HG03103 (cell line): ENCODE data around the gene BMI1.
A peak's percentile ranks its signal among the peaks of the same experiment; 100 is the strongest.

ENCODE experiments used
- ATAC-seq: cut with Tn5 transposase; IDR thresholded peaks from one replicate; pipeline ENCODE4 v1.9.1; 2021; ENCODE audit warnings: low read depth; ENCODE audit not compliant: unreplicated experiment

The BMI1 gene

DNA sequence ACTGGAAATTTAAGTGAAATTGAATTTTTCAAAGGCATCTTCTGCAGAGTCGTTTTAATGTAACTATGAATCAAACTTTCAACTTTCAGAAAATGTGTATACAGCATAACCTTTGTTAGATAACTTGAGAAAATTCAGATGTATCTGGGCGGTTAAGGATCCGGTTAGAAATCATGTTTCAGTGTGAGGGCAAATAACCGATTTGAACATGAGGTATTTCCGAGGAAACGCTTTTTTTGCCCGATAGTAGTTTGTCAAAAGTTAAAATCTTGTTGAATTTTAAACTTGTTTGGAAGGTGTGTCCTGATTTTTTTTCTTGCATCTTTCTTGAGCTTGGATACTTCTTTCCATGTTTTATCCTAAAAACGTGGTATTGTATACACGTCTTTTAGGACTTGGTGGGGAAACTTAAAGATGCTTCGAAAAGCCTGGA, 1.3 kb upstream of the BMI1 start:
- no peak for ATAC-seq

DNA sequence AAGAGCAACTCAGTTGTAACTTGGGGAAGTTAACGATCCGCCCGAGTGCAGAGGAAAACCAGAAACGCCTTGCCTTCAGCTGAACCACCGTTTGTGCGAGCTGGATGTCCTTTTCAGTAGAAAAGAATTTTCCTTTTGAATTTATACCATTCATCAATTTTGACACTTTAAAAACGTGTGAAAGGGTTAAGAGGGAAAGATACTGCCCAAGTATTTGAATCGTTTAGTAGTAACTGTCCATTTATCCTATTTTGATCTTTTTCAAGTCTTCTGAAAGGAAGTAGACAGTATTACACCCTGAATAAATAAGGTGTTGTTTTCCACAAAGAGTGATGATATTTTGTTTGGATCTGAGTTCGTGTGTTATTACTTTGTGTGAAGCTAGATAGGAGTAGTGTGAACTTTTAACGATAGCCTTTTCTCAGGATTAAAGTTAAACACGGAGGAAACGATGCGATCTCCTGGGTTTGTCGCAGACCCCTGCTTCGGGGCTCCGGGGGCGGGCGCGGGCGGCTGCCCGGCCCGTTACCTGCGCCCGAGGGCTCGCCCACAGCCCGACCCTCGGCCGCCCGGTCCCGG, 830 bp upstream of the BMI1 start:
- ATAC-seq, result no peak

DNA sequence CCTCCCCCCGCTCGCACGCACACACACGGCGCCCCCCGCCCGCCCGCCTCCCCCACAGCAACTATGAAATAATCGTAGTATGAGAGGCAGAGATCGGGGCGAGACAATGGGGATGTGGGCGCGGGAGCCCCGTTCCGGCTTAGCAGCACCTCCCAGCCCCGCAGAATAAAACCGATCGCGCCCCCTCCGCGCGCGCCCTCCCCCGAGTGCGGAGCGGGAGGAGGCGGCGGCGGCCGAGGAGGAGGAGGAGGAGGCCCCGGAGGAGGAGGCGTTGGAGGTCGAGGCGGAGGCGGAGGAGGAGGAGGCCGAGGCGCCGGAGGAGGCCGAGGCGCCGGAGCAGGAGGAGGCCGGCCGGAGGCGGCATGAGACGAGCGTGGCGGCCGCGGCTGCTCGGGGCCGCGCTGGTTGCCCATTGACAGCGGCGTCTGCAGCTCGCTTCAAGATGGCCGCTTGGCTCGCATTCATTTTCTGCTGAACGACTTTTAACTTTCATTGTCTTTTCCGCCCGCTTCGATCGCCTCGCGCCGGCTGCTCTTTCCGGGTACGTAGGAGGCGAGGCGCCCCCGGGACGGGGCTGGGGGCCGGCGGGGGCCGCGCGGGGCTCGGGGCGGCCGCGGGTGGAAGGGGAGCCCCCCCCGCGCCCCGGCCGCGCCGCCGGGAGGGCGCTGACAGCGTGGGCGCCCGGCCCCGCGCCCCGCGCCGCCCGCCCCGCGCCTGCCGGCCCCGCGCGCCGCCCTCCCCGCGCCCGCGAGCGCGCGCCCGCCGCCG, 441 bp downstream of the BMI1 start:
- no peak for ATAC-seq

DNA sequence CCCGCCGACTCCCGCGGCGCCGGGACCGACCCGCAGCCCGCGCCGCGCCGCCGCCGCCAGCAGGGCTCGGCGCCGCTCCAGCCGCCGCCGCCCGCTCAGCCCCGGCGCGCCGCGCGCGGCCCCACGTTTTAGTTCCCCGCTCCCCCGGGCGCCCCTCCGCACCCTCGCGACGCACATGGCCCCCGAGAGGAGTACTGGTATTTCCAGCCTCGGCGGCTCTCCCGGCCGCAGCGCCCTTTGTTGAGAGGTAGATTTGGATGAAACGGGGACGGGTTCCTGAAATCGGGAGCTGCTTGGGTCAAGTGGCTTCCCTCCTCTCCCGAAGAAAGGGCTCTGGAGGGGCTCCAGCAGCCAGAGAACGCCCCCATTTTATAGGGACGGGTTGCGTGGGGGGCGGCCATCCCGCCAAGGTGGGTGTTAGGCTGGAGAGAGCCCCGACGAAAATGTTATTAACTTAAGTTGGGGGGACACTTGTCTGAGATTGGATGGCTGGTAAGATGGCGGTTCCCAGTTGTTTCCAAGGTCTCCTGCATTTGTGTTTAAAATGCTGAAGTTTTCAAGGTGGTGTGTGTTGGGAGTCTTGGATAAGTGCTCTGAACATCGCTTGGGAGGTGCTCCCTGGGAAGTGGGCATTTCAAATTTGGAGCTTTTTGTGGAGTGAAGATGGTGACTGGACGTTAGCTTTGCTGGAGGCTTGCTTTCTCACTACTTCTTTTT, 1.2 kb downstream of the BMI1 start:
- no peak for ATAC-seq

DNA sequence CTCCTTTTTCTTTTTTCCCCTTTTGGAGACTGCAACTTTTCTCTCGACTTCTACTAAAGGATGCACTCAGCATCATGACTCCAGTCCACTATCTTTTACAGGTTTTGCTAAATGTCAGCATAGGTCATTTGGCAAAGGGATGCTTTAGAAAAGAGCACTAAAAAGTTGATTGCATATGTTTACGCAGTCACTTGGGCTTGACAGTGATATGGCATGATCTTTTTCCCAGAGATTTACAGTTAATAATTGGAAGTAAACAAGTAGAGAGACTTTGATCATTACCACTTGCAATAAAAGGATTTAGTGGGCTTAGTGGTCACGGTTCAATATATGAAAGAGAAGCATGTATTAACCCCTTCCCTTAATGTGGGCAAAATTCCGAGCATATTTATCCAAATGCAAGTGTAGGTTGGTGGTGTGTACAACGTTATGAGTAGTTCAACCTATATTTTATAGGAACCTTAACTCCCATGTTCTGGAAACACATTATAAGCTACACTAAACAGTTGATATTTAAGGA, 1.8 kb downstream of the BMI1 start:
- ATAC-seq, result no peak

DNA sequence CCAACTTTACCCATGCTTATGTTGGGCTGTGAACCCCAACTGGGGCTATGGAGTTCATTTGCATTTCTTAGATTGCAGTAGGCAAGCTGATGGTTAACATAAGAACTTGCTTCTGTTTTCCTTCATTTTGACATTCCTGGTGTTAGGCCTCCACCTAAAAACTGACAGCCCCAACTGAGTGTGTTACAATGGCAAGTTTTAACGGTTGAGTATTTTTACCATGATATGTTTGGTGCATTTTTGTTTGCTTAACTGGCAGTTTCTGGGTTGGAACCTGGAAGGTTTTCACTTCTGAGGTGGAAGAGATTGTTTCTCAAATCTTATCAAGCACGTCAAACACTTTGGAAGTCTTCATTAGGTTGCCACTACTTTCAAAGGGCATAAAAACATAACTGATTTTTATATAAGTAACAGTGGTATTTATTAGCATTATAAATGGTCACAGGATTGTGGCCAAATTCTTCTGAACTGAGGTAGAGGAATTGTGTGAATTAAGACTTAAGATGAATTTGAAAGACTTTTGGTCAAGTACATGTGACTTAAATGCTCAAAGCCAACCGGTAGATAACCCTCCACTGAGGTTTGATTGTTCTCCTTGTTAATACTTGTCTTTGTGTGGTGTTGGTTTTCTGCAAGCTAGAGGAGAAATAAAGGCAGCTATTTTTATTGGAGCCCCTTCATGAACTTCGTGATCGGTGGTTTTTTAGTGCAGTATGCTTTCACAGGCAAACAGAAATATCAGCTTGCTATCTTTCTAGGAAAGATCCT, 2.8 kb downstream of the BMI1 start:
- ATAC-seq, result no peak

DNA sequence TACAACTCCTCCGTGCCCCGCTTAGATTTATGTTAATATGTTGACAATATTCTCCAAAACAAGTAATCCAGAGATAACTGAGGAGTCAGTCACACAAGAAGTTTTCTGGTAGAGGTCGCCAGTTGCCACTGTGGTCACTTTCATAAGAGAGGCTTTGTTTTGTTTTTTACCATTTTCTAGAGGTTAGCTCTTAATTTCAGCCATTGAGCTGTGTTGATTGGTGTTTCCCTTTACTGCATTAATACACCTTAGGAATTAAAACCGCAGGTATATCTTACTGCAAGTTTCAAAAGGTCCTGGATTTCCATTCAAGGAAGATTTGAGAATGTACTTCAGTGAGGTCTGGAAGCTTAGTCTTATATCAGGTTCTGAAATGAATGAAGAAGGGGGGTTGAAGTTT, 3.5 kb downstream of the BMI1 start:
- ATAC-seq, result no peak

DNA sequence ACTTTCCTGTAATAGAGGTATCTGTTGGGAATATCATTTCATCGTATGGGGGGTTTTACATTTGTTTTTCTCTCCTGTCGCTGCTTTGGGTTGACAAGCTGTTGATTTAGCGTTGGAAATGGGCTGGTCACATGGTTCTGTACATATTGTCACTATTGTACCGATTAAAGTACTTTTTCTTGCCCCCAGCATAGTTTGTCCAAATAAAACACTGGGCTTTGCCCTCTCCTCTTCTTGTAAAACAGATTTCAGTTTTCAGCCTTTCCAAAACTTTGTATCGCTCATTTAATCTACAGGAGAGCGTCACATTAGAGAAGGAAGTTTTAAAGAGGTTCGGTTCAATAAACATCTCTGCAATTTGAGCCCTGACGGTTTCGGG, 4.0 kb downstream of the BMI1 start:
- ATAC-seq, result no peak

DNA sequence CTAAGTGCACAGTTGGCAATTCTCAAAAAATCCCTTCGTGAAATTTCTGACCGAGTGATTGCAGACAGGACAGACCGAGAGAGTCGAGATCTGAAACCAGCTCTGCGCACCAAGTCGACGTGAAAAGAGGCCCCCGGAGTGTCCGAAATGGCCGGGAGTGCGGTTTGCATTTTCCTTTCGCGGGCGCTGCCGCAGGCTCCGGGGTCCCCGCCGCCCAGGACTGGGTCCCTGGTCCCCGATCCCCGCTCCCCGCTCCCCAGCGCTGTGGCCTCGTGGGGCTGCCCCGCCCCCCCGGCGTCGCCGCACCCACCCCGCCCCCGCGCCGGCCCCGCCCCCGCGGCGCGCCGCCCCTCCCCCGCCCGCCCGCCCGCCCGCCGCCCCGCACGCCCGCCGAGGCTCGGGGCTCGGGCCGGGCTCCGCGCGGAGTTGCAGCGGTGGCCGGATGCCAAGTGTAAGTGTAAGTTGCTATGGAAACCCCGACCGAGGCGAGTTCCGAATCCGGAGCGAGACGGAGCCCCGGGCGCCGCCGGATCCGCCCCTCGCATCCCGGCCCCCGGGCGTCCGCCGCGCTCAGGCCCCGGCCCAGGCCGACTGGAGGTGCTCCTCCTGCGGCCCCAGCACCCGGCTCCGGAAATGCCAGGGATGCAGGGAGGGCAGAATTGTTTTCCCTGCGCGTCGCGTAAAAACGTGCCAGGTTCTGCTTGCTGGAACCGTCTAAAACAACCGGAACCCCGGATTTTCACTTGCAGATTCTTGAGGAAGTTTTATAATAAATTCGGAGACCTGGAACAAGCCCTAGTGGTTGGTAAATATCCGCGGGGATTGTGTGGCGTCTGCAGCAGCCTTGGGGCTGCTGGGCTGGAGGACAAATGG, 4.6 kb downstream of the BMI1 start:
- ATAC-seq, result peak; percentile 44

DNA sequence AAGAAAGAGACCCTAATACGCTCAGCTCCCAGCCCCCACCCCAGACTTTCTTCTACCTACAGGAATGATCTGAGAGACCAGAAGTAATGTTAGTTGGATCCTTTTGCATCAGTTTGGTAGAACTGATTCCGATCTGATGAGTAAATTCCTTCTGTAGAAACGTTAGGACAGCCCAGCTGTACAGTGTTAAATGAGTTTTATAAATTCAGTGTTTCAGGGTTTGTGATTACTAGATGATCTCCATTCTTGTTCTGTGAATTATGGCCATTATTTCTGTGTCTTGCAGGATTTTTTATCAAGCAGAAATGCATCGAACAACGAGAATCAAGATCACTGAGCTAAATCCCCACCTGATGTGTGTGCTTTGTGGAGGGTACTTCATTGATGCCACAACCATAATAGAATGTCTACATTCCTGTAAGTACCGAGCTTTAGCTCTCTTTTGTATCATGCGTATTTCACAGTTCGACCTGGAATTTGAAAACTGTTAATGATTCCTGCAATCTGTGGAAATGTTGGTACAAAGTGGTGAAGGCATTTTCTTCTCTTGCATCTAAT, 5.3 kb downstream of the BMI1 start:
- ATAC-seq, result no peak

DNA sequence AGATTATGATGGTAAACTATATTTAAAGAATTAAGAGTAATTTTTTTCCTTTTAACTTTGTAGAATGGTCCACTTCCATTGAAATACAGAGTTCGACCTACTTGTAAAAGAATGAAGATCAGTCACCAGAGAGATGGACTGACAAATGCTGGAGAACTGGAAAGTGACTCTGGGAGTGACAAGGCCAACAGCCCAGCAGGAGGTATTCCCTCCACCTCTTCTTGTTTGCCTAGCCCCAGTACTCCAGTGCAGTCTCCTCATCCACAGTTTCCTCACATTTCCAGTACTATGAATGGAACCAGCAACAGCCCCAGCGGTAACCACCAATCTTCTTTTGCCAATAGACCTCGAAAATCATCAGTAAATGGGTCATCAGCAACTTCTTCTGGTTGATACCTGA, 8.3 kb downstream of the BMI1 start:
- ATAC-seq, result no peak

DNA sequence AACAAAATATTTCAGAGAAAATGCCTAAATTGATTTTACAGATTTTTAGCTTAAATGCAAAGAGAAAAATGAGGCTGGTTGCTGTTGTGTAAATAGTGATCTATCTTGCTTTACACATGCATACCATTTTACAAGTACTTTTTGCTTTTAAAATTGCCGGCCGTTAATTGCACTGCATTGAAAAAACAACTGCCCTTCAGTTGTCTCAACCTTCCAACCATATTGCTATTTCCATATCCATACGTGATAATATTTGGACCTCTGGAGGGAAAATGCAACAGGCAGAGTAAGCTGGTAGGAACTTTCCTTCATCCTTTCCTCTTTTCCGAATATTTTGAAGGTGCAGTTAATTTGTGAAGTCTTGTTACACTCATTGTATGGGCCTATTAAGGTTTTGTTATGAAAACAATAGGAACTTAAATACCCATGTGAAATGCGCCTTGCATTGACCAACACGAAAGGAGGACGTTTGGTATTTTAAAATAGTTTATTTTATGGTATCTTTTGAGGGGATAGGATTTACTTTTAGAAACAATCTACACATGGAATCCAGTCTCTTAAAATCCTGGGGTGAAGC, 11.3 kb downstream of the BMI1 start:
- ATAC-seq, result no peak

DNA sequence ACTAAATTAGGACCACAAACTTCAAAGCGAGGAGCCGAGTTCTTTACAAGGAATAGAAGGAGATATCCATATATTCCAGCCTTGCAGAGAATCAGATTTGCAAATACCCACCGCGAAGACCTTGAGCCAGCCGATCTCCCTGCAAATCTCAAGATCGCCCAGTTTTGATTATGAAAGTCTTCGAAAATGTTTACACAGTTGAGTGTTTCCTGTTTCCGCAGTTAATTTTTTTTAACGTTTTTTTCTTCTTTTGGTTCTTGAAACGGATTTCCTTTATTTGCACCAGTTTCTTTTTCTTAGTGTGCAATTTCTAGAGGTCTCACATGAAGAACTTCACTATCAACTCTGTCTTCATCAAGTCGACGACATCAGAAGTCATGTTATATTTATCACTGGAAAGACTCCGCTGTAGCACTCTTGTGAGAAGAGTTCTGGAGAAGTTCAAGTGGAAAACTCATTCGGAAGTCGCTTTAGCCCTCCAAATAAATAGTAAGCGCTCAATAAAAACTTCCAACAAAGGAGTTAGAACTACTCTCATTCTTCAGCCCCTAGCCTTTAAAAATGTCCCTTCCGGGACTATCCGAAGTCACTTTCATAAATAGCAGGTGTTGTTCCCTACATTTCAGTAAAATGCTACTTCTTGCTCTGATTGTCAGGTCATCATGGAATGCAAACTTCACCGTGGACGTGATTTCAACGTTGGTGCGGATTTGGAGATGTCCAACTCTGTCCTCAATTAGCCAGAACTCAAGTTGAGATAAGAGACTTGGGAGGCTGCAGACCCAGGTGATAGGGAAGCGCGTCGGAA, 12.5 kb downstream of the BMI1 start:
- no peak for ATAC-seq

DNA sequence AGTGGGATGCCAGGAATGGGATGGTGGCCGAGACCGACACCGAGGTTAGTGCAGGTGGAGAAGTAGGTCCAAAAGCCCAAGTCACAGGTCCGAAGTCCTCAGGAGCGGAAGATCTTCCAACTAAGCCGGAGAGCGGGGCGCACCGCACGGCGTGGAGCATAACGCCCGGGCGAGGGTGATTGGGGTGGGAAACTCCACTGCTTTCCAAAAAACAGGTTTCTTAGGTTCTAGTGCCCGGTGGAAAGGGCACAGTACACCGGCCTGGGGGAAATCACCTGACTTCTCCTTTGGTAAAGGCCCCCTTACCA, 13.0 kb downstream of the BMI1 start:
- no peak for ATAC-seq

DNA sequence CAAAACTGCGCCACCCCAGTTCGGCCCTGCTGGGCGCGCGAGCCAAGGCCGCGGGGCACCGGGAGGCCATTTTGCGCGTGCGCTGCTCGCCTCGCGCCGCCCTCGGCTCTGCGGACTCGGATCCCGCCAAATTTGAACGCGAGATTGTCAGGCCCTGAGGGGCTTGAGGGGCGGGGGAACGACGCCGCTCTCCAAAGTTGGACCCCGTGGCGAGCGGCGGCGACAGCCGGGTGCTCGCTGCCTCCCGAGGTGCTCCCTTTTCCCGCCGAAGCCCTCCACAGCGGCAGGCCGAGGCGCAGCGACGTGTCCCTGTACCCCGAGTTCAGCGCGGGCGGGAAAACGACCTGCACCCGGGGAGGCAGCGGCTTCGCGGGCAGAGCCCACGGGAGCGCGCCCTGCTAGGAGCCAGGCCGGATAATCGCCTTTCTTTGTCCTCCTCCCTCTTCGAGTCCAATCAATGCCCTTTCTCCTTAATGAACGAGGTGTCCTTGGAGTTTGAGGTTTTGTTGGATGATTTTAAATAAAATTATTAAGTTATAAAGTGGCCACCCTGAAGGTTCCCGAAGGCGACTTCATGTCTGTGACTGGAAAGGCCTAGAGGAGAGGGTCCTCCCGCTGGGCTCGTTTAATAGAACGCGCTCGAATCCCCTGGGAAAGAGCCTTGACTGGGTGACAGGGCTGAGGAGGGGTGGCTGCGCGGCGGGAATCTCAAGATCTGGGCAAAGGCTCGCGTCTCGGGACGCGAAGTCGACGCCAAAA, 13.7 kb downstream of the BMI1 start:
- ATAC-seq, result no peak

DNA sequence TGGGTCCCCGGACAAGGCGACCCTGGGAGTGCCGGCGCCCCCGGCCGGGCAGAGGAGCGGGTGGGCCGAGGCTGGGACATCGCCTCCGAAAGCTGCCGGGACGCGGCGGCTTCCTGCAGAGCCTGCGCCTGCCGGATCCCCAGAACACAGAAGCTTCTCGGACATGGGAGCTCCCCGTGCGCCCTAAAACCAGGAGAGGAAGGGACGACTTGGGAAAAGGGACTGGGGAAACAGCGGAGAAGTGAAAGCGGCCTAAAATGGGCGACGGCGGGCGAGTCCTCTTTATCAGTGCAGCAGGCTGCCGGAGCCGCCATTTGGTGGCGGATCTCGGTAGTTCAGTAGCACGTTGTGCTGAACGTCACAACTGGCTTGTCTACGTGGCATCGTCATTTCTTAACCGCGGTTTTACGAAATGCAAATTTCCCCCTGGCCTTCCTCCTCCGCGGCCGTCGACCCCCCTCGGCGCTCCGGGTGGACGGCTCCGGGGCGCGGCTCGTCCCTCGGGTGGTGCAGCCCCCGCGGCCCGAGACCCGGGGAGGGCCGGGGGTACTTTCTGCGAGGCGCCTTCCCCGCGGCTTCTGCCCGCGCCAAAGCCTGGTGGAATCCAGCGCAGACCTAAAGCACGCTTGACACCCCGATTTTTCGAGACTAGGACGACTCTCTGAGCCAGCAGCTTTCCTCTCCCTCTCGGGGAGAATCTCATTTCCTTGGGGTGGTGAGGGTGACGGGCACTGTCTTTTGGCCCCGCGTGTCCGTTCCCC, 14.5 kb downstream of the BMI1 start:
- no peak for ATAC-seq

DNA sequence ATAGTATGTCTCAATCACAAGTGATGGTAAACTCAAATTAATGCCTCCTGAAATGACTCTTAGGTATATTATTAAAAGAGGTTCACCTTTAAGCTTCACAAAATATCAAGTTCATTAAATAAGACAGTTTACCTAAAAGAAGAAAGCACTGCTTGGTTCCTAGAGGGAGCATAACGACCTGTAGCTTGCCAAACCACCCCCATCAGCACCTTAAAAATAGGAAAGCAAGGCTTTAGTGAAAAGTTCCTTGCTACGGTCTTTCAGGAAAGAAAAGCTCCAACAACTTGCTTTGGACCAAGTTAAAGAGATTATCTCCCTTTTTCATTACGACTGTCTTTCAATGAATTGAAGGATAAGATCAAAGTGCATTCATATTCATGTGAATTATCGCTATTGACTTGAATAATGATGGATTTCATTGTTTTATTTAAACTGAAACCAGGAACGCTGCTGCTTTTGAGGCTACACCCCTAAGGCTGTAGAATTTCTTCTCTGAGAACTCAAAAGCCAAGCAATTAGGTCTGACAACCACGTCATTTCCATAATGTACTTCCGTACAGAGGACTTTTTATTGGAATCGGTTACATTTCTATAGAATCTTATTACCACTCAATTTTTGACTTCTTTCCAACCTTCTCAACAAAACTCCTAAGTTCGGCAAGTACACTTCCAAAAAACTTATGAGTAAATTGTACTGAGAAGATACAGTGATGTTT, 17.4 kb downstream of the BMI1 start:
- no peak for ATAC-seq
